Stimulated activated CD8-positive, alpha-beta memory T cell treated with anti-CD3 and anti-CD28 coated beads, Interleukin-2, amount 100 ng/mL, for 1 hour (primary cell): ENCODE measurements around the gene MICAL3.
"Not testable (repeated sequence)": the region's sequence is repeated elsewhere in the genome, so short reads cannot be mapped to it uniquely, and the experiment has no call there.

ENCODE experiments used
- DNase-seq, 2 donors: peaks; one replicate each; pipeline ENCODE4 v3.0.0-alpha.2; 2020; ENCODE audit warnings: low read depth in 2 of 2

Gene MICAL3

DNA sequence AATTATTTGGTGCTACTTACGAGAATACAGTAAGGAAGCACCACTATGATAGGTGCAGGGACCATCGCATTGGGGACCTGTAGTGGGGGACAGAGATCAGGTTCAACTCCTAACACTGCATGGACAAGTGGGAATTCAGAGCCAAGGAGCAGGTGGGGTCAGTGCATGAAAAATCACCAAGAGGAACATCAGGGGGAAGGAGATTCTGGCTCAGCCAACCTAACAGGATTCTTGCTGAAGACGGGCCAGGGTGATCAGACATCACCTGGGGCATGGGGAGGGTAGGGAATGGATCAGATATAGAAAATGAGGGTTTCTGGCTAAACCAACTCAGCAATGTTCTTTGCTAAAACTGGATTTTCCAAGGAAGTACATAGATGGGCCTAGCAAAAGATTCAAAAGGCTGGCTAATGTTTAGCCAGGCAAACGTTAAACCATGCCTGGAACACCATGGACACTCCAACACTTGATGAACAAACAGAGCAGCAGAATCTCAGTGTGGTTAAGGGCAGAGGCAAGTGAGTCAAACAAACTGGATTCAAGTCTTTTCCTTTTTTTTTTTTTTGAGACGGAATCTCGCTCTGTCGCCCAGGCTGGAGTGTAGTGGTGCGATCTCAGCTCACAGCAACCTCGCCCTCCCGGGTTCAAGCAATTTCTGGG, 70.0 kb downstream of the MICAL3 start:
- DNase-seq: no peak

DNA sequence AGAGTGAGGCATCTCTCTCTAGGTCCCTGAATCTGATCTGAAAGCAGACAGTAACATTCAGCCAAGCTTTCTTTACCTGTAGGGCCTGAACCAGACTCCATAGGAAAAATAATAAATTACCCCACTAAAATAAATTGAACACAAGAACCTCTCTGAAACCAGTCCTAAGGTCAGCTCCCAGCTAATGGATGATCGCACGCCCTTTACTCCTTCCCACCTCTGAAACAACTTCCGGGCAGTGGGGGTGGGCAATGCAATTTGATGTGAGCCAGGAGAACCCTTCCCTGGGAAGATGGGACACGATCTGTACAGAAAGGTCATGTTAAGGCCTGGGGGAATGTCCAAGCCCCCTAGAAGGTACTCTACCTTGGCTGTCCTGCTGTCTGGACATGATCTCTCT, 71.2 kb downstream of the MICAL3 start:
- no peak for DNase-seq

DNA sequence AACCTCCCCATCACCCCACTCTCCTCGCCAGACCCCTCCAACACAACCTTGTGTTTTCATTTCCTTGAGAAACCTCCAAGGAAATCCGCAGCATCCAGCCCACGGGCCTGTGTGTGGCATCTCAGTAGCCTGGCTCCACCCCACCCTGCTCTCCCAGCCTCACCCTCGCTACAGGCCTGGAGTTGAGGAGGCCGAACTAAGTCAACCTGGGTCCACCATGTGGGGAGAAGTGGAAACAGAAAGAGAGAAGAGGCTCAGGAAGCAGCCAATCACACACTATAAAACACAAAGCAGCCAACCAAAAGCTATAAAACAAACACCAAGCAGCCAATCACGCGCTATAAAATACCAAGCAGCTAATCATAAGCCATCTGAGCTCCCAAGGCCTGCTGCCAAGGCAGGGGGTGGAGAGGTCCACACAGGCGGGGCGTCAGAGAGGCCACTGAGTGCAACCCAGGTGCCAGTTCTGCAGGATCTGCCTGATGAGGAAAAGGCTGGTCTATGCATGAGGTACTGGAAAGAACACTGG, 72.0 kb downstream of the MICAL3 start:
- DNase-seq: no peak

DNA sequence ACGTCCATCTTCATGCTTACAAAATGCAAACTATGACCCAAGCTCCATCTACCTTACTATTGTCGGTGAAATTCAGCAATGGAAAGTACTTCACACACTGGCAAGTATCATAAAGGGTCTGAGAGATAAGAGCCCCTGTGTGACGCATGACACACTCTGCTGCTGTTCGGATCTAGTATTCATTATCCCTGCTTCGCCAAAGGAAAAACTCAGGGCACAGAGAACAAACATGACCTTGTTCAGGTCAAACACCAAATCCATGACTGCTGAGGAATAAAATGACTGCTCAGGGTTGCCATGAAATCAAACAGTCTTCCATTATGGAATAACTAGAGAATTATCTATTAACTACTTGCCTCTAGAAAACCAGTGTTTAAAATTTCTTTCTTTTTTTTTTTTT, 73.0 kb downstream of the MICAL3 start:
- DNase-seq: no peak

DNA sequence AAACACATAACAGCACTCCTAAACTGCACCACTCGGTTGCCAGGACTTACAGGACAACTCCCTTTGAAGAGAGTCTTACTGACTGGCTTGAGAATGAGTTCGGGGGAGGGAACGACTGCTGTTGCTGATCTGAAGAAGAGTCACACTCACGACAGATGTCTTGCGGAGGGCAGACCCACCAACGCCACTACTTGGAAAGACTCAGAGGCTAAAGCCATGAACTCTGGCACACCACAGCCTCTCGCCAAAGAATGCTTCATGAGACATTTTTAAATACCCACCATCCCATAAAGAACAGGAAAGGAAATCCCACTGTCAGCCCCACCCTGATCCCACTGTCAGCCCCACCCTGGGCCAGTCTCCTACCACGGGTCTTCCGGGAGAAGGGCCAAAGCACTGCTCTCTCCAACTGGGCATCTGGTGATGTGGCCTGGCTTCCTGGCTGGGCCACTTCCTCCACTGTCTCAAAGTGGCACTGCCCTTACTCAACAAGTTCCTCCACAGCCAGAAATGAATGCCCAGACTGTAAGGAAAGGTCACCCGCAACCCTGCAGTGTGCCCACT, 73.6 kb downstream of the MICAL3 start:
- DNase-seq: no peak

DNA sequence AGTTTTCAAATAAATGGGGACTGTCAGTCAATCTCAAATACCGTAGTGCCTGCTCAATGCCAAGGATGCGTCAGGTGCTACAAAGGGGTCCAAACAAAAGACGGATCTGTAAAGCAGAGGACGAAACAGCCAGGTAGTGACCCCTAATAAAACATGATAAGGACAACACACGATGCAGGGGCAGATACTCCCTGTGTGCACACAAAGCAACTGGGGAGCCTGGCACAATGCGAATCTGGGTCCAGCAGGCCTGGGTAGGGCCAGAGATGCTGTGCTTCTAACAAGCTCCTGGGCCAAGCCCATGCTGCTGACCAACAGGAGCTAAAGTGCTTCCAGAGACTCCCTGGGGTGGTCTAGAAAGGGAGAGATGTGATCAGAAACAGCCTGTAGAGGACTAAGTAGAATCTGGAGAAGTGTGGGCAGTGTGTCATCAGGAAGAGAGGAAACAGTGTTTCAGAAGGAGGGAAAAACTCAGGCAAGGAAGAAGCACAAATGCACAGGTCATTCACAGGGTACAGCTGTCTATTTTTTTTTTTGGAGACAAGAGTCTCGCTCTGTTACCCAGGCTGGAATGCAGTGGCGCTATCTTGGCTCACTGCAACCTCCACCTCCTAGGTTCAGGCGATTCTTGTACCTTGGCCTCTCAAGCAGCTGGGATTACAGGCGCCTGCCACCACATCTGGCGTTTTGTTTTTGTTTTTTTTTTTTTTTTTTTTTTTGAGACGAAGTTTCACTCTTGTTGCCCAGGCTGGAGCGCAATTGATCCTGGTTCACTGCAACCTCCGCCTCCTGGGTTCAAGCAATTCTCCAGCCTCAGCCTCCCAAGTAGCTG, 74.5 kb downstream of the MICAL3 start:
- DNase-seq: no peak

DNA sequence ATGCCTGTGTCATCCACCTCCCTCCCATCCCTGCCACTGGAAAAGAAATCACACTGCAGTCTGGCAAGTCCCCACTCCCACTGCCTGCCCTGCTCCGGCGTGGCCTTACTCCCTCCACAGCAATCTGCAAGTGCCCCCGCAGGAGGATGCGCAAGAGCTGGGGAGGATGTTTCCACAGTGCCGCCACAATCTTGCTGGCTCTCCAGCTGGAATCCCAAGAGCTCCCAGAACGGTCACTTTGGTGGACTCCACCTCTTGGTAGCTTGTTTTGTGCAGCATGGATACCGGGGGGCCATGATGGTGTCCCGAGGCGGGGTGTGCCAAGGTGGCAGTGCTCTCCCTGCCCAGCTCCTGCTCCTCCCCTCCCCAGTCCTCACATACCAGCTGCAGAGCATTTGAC, 76.3 kb downstream of the MICAL3 start:
- DNase-seq: no peak

DNA sequence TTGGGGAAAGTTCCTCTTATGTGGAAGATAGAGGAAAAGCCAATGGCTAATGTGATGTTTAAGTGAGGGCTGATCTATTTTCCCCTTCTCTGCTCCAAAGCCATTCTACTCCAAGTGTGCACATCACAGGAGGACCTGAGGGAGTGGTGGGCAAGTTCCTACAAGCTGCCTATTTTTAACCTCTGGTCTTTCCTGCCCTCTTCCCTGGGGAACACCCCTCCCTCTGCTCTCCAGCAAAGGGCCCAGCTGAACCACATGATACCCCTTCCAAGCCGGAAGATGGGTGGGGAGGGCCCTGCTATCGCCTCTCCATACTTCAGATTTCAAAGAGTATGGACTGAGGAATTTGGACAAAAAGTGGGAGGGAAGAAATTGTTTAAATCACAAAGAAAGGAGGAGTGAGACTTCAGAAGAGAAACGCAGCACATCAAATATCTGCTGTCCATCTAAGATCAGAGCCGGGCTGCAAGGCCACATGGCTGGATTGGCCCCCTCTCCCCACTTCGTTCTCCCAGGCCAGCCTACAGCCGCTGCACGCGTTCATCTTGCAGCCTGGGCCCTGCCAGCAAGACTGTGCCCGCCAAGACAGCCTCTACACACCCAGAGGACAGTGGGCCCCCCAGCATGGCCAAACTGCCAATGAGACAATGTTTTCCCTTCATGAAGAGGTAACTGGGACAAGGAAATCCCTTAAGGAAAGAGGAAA, 77.5 kb downstream of the MICAL3 start:
- DNase-seq: no peak

DNA sequence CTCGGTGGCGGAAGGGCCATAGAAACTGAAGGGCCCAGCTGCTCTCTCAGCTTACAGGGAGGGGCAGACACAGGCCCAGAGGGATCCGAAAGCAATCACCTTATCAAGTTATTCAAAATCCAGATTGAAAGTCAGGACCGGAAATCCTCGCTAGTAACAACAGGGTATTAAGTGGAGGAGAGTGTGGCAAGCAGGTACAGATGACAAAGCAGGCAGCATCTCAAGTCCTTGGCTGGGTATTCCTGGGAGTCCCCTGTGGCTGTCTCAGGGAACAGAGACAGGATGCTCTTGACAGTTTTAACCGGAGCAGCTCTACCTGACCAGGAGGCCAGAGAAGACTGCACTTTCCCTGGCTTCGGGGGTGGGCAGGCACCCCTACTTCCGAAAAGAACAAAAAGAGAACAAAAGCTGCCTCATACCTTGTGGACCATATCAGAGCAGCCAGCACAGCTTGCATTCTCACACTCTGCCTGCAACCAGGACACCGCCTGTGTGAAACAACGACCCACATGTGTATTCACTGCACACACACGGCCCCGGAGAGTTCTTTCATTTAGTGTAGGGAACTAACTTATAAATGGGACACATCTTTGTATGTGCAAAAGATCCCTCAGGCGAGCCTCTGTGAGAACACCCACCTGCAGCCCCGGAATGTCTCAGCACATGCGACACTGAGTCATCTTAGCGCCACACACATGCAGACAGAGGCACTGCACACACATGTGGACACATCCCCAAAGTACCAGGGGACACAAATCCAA, 78.3 kb downstream of the MICAL3 start:
- DNase-seq: no peak

DNA sequence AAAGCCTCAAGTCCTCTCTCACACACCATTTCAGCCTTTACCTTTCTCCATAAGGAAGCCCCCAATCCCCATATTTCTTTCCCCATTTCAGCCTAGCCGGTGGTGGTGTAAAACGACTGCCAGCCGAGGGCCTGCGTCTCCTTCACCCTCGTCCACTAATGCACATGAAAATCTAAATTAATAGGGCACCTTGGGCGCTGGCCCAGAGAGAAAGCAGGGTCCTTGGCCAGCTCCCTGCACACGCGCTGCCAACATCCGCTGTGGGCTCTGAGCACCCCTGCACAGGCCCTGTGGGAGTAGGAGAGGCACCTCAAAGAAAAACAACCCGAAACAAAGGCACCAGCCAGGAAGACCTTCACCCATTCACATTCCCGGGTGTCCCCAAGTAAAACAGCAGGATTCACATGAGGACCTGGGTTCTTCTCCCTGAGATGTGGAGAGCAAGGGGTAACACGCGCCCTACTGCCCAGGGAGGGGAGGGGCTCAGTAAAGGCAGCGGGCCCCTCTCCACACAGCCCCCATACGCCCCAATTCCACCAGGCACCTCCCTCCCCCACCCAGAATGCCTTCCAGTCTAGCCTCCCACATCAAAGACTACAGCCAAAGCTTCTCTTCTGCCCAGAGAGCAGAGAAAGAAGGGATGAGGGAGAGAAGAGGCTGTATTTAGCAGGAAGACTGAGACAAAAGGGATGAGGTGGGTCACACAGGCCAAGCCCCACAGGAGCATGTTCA, 79.0 kb downstream of the MICAL3 start:
- DNase-seq: no peak

DNA sequence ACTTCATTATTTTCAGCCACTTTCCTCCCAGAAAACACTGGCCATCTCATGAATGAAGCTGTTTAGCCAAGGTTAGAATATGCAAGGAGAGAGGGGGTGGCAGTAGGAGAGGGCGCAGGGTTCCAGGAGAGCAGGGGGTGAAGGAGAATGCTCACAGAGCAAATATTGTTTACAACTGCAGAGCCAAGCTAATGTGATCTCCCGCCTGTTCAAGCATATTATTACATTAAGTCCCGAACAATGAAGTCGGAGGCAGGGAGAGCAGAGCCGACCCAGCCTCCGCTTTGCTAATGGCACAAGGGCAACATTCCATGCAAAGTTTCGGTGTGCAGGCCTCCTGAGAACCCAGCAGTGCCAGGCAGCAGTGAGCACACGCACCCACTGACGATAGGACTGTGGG, 80.1 kb downstream of the MICAL3 start:
- DNase-seq: no peak

DNA sequence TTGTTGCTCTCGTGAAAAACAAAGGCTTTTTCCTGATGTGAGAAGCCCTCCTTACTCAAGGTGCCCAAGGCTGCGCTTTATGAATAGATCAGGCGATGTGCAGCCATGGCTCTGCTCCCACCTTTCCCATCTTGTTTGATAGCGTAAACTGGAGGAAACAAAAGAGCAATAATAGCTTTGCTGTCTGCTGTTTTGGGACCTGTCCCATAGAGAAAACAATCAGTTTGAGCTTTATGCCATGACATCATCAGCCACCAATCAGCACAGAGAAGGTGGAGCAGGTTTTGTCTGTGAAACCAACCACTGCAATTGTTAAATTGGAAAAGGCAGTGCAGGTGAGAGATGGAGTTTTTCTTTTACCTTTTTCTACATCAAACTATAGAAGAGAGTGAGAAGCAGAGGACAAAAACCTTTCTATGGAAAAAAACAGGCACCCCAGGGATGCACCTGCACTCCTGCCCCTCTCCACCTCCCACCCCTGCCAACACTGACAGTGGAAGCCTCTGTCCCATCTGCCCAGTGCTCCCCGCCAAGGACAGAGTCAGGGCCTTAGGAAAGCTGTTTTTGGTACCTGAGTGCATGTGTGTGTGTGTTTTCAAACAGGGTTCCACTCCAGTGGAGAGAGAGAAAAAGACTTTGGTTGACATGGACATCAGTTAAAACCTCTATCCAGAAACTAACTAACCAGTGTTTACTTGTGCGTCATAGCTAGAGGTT, 80.7 kb downstream of the MICAL3 start:
- no peak for DNase-seq

DNA sequence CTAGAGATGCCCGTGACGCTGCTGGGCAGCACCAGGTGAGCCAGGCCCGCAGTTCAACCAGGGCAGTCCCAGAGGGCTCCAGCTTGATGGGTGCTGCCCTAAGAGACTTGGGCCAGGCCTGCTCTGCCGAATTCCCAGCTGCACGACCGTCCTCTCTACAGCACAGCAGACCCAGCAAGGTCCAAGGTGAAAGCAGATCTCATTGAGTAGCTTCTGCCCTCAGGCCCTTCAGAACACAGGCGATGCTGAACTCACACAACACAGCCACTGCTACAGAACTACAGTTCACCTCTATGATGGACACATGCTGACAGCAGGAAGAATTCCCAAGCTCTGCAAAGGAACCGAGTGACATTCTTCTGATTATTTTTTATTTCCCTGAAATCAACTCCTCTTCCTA, 81.6 kb downstream of the MICAL3 start:
- DNase-seq: no peak

DNA sequence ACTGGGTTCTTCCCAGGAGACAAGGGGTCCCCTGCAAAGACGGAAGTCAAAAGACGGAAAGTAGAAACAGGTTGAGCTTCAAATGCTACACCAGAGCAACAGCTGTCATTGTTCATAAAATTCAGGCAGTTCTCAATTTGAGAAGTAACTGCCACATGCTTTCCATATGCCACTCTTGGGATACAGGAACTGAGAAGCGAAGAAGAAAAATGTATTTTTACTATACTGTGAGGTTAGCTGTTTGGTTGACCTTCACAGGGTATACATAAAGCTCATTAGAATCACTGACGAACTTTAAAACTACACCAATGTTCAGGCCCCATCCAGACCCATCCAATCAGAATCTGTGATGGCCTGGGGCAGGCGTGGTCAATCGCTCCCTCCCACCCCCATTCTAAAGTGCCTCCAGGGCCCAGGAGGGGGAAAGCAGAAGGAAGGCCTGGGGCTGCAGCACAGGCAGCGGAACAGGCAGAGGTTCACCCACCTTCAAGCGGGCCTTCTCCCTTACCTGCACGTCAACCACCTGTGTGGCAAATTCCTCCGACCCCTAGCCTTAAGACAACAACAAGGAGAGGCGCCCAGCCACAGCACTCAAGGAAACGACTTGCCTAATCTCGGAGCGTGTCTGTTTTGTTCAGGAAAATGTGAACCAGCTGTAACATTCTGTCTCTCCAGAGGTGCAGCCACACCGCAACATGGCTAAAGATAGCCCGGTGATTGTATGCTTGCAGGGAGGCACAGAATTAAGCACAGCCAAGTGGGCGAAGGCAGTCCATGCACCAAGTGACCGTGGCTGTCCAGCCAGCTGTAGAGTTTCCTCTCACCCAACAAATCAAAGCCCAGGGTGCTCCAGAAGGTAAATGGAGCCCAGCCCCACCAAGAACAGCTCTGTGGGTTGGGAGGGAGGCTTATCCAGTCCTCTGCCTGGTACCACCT, 82.6 kb downstream of the MICAL3 start:
- no peak for DNase-seq

DNA sequence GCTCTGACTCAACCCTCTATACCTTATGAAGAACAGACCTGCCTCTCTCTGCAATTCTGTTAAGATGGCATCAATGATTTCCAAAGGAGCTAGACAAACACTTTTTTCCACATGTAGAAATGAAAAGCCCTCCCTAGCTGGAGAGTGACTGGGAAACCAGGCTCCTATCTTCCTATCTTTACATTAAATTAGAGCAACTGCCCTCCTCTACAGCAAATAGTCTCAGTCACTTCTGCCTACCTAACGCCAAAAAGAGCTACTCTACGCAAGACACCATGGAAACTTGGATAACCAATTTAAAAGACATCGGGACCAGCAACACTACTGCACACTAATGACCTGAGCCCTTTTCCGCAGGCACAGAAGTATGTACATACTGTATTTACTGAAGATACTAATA, 84.8 kb downstream of the MICAL3 start:
- no peak for DNase-seq

DNA sequence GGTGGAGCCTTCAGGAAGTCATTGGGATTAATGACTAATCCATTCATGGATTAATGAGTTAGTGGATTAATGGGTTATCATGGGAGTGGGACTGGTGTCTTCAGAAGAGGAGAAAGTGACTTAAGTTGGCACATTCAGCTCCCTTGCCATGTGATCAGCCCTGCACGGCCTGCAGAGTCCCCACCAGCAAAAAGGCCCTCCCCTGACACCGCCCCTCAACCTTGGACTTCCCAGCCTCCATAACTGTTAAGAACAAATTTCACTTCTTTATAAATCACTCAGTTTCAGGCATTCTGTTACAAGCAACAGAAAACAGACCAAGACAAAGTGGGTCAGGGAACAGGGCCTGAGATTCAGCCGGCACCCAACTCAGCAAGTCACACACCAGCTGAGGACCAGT, 85.3 kb downstream of the MICAL3 start:
- DNase-seq: no peak

DNA sequence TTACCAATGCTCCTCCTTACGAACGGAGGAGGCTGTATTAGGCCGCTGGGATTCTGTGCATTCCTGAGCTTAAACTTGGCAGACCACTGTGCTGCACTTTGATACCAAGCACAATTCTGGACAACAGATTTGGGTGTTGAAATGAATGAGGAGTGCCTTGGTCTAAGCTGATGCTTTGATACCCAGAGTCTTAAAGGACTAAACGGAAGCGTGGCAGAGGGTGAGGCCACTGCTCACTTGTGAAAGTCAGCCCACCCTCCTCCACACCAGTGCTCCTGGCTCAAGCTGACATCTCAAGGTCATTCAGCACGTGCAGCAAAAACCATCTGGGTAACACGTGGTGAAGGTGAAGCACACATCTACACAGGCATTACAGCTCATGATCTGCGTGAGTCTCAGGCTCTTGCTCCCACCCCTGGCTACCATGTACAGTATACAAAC, 85.9 kb downstream of the MICAL3 start:
- no peak for DNase-seq

DNA sequence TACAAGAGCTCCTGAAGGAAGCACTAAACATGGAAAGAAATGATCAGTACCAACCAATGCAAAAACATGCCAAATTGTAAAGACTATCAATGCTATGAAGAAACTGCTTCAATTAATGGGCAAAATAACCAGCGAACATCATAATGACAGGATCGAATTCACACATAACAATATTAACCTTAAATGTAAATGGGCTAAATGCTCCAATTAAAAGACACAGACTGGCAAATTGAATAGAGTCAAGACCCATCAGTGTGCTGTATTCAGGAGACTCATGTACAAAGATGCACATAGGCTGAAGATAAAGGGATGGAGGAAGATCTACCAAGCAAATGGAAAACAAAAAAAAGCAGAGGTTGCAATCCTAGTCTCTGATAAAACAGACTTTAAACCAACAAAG, 91.9 kb downstream of the MICAL3 start:
- not testable (repeated sequence) for DNase-seq

DNA sequence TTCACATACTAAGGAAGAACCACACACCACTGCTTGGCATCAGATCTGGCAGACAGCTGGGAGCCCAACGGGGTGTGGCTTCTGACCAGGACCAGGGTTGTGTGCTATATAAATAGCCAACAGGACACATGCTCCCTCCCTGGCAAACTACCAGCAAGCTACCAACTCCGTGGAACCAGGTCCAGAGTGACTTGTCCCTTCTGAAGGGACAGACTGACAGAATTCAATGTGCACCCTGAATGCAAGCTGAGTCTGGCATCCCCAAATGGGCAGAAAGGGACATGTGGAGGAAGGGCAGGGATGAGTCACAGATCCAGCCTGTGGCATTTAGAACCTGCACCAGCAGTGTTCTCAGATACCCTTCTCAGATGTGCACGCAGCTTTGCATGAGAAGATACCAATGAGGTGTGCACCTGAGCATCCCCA, 92.9 kb downstream of the MICAL3 start:
- no peak for DNase-seq
